T-helper 17 cell (primary cell): ENCODE results near the gene SDK1. TPM values are rescaled to one million over a fixed set of nuclear protein-coding genes. Genes with fewer than 3 reads are reported as not detected.

ENCODE experiments used
- ATAC-seq: fragments of 150-1000 bp; cut with Tn5 transposase; 2 replicates; pipeline ENCODE4 v1.10.0; 2021; ENCODE audit warnings: mild to moderate bottlenecking, moderate library complexity
- DNase-seq, 3 donors: peaks; one replicate each; pipeline versions ENCODE4 v3.0.0 to v3.0.0-alpha.2; 2020 to 2021
- H3K9me3 ChIP-seq: one replicate; pipeline ENCODE4 v1.7.0; 2013; ENCODE audit warnings: low read length, mild to moderate bottlenecking; ENCODE audit not compliant: control insufficient read depth, poor library complexity, severe bottlenecking
- H3K27ac Mint-ChIP-seq: one replicate; pipeline ENCODE4 v1.8.0; 2022; ENCODE audit warnings: mild to moderate bottlenecking, moderate library complexity, mixed read lengths
- H3K27me3 Mint-ChIP-seq: one replicate; pipeline ENCODE4 v1.8.0; 2022; ENCODE audit warnings: mixed read lengths
- H3K36me3 Mint-ChIP-seq: one replicate; pipeline ENCODE4 v1.8.0; 2022; ENCODE audit warnings: low read depth, mixed read lengths
- H3K4me1 Mint-ChIP-seq: one replicate; pipeline ENCODE4 v1.8.0; 2022; ENCODE audit warnings: mild to moderate bottlenecking, mixed read lengths
- H3K4me3 Mint-ChIP-seq: one replicate; pipeline ENCODE4 v1.8.0; 2022; ENCODE audit warnings: mild to moderate bottlenecking, moderate library complexity, mixed read lengths
- total RNA-seq, 4 donors: library from RNA in 2 of 4; stranded (reverse) in 2 of 4; gene quantifications; one replicate each; pipeline ENCODE4 v1.2.3 and lab custom pipeline; 2022 to 2026

Gene SDK1
- total RNA-seq, 2 donors from 2014 or later: 0.12 to 0.13 TPM

GRCh38 chr7:4071370-4072058 is 770.5 kb downstream of the SDK1 start:
- no peaks in the 10 kb centered on the region for H3K36me3 Mint-ChIP-seq
- H3K4me1 Mint-ChIP-seq: no peaks in the 10 kb centered on the region
- H3K4me3 Mint-ChIP-seq: no peak overlapping the region
- H3K27ac Mint-ChIP-seq: no peak overlapping the region
- DNase-seq: no peak
- H3K27me3 Mint-ChIP-seq: peaks cover 27% of the 10 kb centered on the region
- no peak for ATAC-seq
- H3K9me3 ChIP-seq: no peaks in the 10 kb centered on the region

DNA sequence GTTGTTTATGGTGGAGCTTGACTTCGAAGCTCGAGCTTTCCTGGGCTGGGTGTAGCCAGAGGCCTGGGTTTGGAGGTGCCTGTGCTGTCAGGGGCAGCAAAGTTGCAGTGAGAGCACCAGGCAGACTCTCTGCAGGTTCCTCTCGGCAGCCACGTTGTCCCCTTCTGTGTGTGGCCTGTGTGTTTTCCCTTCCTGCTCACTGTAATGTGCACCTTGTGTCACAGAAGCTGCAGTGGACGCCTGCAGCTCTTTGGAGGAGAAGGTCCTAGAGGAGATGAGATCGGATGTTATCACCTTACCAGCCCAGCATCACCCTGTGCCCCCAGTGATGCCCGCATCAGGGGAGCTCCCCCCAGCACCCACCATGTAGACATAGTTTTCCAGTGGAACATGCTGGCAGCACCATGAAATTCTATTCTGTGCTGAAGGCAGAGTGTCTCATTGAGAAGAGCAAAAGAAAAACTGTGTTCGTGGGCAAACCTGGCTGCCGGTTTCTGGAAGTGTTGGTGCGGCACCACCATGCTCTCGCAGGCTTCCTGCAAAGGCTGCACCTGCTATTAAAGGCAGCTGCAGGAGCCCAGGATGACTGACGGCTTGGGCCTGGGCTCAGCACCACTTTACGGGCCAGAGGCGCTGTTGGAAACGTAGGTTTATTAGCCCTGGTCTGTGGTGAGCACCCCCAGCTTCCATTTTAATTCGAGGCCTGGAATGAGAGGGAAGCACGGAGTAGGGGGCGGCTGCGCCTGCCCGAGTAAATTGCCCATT is 771.3 kb downstream of the SDK1 start:
- peaks cover 27% of the 10 kb centered on the region for H3K27me3 Mint-ChIP-seq
- H3K36me3 Mint-ChIP-seq: no peaks in the 10 kb centered on the region
- H3K27ac Mint-ChIP-seq: no peak overlapping the region
- ATAC-seq: no peak
- H3K4me3 Mint-ChIP-seq: no peak overlapping the region
- no peaks in the 10 kb centered on the region for H3K9me3 ChIP-seq
- no peaks in the 10 kb centered on the region for H3K4me1 Mint-ChIP-seq
- no peak for DNase-seq

DNA sequence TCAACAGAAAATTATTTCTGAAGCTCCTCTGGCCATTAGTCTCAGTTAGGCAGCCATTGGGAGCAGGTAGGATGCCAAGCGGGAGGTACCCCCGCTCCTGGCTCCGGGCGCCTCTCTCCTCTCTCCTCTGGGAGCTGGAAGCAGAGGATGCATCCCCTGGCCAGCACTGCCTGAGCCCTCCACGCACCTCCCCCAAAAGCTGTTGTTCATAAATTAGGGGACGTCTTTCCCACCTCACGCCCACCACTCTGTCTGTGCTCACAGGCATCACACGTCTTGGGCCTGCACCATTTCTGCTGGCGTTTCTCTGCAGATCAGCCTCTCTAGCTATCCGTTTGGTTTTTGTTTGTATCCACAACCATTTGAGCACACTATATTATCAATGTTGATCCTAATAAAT is 772.0 kb downstream of the SDK1 start:
- no peak overlapping the region for H3K4me3 Mint-ChIP-seq
- H3K9me3 ChIP-seq: no peaks in the 10 kb centered on the region
- no peaks in the 10 kb centered on the region for H3K36me3 Mint-ChIP-seq
- no peak overlapping the region for H3K27ac Mint-ChIP-seq
- H3K4me1 Mint-ChIP-seq: no peaks in the 10 kb centered on the region
- DNase-seq: no peak
- peaks cover 21% of the 10 kb centered on the region for H3K27me3 Mint-ChIP-seq
- ATAC-seq: no peak

DNA sequence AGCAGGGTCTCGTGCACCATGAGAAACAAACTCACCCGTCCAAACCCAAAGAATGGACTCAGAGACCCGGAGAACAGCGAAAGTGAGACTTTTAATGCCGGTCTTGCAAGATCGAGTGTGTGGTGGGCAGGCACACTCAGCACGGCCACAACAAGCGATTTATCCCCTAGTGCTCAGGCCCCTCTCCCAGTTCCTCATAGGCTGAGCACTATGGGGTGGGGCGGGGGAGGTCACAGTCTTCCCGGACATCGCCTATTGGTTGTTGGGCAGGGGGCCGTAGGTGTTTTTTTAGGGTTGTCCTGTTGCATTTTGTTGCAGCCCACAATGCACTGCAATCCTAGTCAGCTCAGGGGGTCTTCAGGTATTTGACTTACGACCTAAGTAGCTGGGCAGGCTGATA is 772.7 kb downstream of the SDK1 start:
- peaks cover 23% of the 10 kb centered on the region for H3K27me3 Mint-ChIP-seq
- DNase-seq: no peak

GRCh38 chr7:4074407-4074806 is 773.4 kb downstream of the SDK1 start:
- H3K9me3 ChIP-seq: no peaks in the 10 kb centered on the region
- ATAC-seq (no peak), DNase-seq (no peak)
- Mint-ChIP-seq H3K4me1 (no peaks in the 10 kb centered on the region), H3K27ac (no peak overlapping the region), H3K4me3 (no peak overlapping the region), H3K27me3 (peaks cover 26% of the 10 kb centered on the region), H3K36me3 (no peaks in the 10 kb centered on the region)

More for the DNA sequence above, 772.7 kb downstream of the SDK1 start:
- no peaks in the 10 kb centered on the region for H3K36me3 Mint-ChIP-seq
- H3K27ac Mint-ChIP-seq: no peak overlapping the region
- no peak for ATAC-seq
- no peaks in the 10 kb centered on the region for H3K4me1 Mint-ChIP-seq
- H3K9me3 ChIP-seq: no peaks in the 10 kb centered on the region
- no peak overlapping the region for H3K4me3 Mint-ChIP-seq

- ATAC-seq (no peak), DNase-seq (no peak)
- H3K4me3 Mint-ChIP-seq: no peak overlapping the region
- no peaks in the 10 kb centered on the region for H3K36me3 Mint-ChIP-seq
- H3K27ac Mint-ChIP-seq: no peak overlapping the region
- peaks cover 25% of the 10 kb centered on the region for H3K27me3 Mint-ChIP-seq
- no peaks in the 10 kb centered on the region for H3K4me1 Mint-ChIP-seq
- H3K9me3 ChIP-seq: no peaks in the 10 kb centered on the region
Observed at GRCh38 chr7:4074994-4075393, 773.9 kb downstream of the SDK1 start.

GRCh38 chr7:4076701-4077294 is 775.7 kb downstream of the SDK1 start:
- Mint-ChIP-seq H3K36me3 (no peaks in the 10 kb centered on the region), H3K27me3 (peaks cover 25% of the 10 kb centered on the region), H3K27ac (no peak overlapping the region), H3K4me3 (no peak overlapping the region), H3K4me1 (no peaks in the 10 kb centered on the region)
- DNase-seq (no peak), ATAC-seq (no peak)
- H3K9me3 ChIP-seq: no peaks in the 10 kb centered on the region

DNA sequence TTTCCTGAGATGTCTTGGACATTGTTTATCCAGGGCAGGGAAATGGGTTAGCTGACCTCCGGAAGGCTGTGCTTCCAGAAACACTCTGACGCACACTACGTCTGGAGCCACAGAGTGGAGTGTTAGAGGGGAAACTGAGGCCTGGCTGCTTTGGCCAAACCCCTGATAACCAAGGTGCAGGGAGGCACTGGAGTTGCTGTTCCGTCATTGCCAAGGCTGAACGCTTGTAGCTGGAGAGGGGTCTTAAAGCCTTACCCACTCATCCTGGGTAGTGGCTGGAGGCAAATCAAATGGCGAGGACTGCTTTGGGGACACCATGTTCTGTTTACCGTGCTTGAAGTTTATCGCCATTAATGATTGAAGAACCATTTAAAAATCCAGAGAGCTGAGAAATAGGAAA is 776.9 kb downstream of the SDK1 start:
- DNase-seq: no peak
- Mint-ChIP-seq H3K27me3 (peaks cover 20% of the 10 kb centered on the region), H3K4me1 (no peaks in the 10 kb centered on the region), H3K36me3 (no peaks in the 10 kb centered on the region), H3K4me3 (no peak overlapping the region), H3K27ac (no peak overlapping the region)
- ATAC-seq: no peak
- no peaks in the 10 kb centered on the region for H3K9me3 ChIP-seq

GRCh38 chr7:4078580-4078979 is 777.5 kb downstream of the SDK1 start:
- Mint-ChIP-seq H3K4me1 (no peaks in the 10 kb centered on the region), H3K4me3 (no peak overlapping the region)

DNA sequence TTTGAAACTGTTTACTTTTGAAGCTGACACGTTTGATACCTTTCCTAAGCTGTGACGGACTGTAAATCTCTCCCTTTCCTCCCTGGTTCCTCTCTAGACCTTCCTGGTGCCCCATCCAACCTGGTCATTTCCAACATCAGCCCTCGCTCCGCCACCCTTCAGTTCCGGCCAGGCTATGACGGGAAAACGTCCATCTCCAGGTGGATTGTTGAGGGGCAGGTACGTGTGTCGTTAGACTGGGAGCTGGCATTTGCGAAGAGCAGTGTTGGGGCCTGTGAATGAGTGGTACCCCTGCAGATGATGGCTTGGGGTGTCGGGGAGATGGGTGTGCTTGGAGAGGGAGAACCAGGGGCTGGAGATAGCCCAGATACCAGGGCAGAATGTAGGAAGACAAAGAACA is 778.3 kb downstream of the SDK1 start:
- H3K9me3 ChIP-seq: no peaks in the 10 kb centered on the region
- Mint-ChIP-seq H3K4me3 (no peak overlapping the region), H3K36me3 (no peaks in the 10 kb centered on the region), H3K4me1 (no peaks in the 10 kb centered on the region), H3K27ac (no peak overlapping the region), H3K27me3 (peaks cover 14% of the 10 kb centered on the region)
- DNase-seq: no peak
- ATAC-seq: no peak

More at GRCh38 chr7:4078580-4078979, 777.5 kb downstream of the SDK1 start:
- Mint-ChIP-seq H3K27ac (no peak overlapping the region), H3K27me3 (peaks cover 14% of the 10 kb centered on the region), H3K36me3 (no peaks in the 10 kb centered on the region)
- no peak for DNase-seq
- no peaks in the 10 kb centered on the region for H3K9me3 ChIP-seq
- ATAC-seq: no peak

DNA sequence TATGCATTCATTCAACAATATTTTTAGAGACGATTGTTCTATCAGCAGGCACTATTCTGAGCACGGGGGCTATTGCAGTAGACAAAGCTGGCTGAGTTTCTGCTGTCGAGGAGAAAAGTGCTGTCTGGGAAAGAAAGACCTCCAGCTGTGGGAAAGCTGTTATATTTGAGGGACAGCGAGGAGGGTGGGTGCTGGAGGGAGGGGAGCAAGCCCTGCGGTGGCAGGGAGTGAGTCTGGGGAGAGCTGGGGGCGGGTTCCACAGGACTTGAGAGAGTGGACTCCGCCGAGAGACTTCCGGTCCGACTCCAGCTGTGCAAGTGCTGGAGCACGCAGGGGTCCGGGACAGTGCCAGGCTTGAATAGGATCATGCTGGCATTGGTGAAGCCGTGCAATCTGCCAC is 778.9 kb downstream of the SDK1 start:
- peaks cover 14% of the 10 kb centered on the region for H3K27me3 Mint-ChIP-seq
- no peaks in the 10 kb centered on the region for H3K4me1 Mint-ChIP-seq
- no peaks in the 10 kb centered on the region for H3K36me3 Mint-ChIP-seq
- no peak overlapping the region for H3K27ac Mint-ChIP-seq
- no peak for ATAC-seq
- no peak overlapping the region for H3K4me3 Mint-ChIP-seq
- no peaks in the 10 kb centered on the region for H3K9me3 ChIP-seq
- no peak for DNase-seq

DNA sequence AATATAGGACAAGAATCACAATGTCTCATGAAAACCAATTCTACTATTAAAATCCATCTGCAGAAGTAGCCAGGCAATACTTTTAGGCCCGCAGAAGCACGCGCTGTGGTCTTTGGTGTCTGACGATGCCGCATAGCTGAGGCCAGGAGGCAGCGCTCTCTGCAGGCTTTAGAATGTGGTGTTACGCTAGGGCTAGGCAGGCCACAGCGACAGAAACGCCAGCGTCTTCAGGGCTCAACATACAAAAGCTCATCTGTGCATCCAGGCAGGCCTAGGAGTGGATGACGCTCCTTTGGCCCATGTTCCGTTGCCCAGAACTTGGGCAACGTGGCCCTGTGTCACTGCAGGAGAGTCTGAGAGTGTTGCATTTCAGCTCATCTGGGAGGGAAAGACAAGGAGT is 779.9 kb downstream of the SDK1 start:
- ATAC-seq (no peak), DNase-seq (no peak)
- Mint-ChIP-seq H3K4me3 (no peak overlapping the region), H3K36me3 (no peaks in the 10 kb centered on the region), H3K27me3 (peaks cover 12% of the 10 kb centered on the region), H3K4me1 (no peaks in the 10 kb centered on the region), H3K27ac (no peak overlapping the region)
- H3K9me3 ChIP-seq: no peaks in the 10 kb centered on the region

DNA sequence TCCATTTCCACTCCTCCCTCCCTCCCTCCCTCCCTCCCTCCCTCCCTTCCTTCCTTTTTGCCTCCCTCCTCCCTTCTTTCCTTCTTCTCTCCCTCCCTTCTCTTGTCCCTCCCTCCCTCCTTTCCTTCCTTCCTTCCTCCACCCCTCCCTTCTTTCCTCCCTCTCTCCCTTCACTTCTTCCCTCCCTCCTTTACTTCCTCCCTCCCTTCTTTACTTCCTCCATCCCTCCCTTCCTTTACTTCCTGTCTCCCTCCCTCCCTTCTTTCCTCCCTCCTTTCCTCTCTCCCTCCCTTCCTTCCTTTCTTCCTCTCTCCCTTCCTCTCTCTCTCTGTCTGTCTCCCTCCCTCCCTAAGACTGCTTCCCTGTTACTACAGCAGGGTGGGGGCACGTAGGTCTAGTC is 782.5 kb downstream of the SDK1 start:
- no peaks in the 10 kb centered on the region for H3K36me3 Mint-ChIP-seq
- H3K4me3 Mint-ChIP-seq: no peak overlapping the region
- no peak for DNase-seq
- H3K27ac Mint-ChIP-seq: no peak overlapping the region
- no peaks in the 10 kb centered on the region for H3K9me3 ChIP-seq
- H3K4me1 Mint-ChIP-seq: peaks cover 2% of the 10 kb centered on the region
- ATAC-seq: no peak
- peaks cover 10% of the 10 kb centered on the region for H3K27me3 Mint-ChIP-seq
